ENCODE data around the gene SORCS3. TPM values are rescaled to one million over a fixed set of nuclear protein-coding genes. Genes with fewer than 3 reads are reported as not detected.

Gene SORCS3
- total RNA-seq, 1 experiment from 2014 or later = 0.04 TPM

DNA sequence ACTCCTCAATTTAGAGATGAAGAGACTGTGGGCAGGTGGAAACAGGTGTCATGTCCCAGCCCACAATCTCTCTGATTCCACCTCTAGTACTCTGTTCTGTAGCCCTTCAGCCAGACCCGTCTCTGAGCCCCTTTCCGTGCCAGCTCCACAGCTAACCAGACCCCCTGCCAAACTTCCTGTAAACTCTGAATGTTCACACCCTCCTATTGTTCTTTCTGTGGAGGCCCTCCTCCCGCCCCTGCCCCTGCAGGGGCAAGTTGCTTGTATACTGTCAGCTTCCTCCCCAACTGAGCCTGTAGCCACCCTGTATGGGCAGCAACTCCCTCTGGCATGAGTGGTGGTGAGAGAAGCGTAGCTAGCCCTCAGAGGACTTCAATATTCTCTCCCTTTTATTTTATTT is 520.7 kb downstream of the SORCS3 start:
- Mint-ChIP-seq H3K27me3 (ENCODE audit: low read depth) (no peaks in the 10 kb centered on the region; the same call in 1 of the 2 replicates), H3K4me1 (peaks cover 4 to 7% of the 10 kb centered on the region in 2 experiments), H3K9me3 (no peaks in the 10 kb centered on the region), H3K27ac (no peak overlapping the region), H3K36me3 (ENCODE audit: insufficient read depth in 1 of 3, low read depth in 3 of 3) (no peaks in the 10 kb centered on the region), H3K4me3 (no peak overlapping the region)
- Histone ChIP-seq H3K56ac (ENCODE audit: insufficient read length, low read depth, low read length) (no peak overlapping the region), H3K27me3 (ENCODE audit: insufficient read depth, low read length) (no peaks in the 10 kb centered on the region), H3K4me2 (ENCODE audit: insufficient read depth, insufficient read length, low read length) (no peak overlapping the region), H3K27ac (ENCODE audit: insufficient read length, low read depth, low read length) (no peak overlapping the region), H4K5ac (ENCODE audit: insufficient read length, low read depth, low read length) (no peak overlapping the region), H2AK5ac (ENCODE audit: insufficient read length, low read length) (no peak overlapping the region), H2BK12ac (ENCODE audit: insufficient read length, low read depth, low read length) (no peak overlapping the region), H4K20me1 (ENCODE audit: control insufficient read depth, insufficient read depth, insufficient read length) (no peaks in the 10 kb centered on the region), H3K18ac (ENCODE audit: insufficient read length, low read depth, low read length) (no peak overlapping the region), H3K23me2 (ENCODE audit: insufficient read length, low read depth, low read length, poor library complexity, severe bottlenecking) (no peaks in the 10 kb centered on the region), H3K14ac (ENCODE audit: insufficient read depth, low read length) (no peak overlapping the region), H2BK5ac (ENCODE audit: insufficient read length, low read length) (no peak overlapping the region), H2BK120ac (ENCODE audit: low read depth, low read length, poor library complexity, severe bottlenecking) (no peak overlapping the region), H3K9me3 (ENCODE audit: control insufficient read depth, low read depth, low read length) (no peaks in the 10 kb centered on the region), H3T11ph (ENCODE audit: low read length) (no peak overlapping the region), H4K8ac (replicated peaks; ENCODE audit: insufficient read length, low read depth, low read length) (no peak overlapping the region), H2AFZ (ENCODE audit: low read length) (no peak overlapping the region), H3K79me2 (ENCODE audit: insufficient read depth, low read length) (no peaks in the 10 kb centered on the region), H3K23ac (ENCODE audit: insufficient read length, low read depth, low read length) (no peak overlapping the region), H2BK20ac (ENCODE audit: low read depth, low read length, poor library complexity, severe bottlenecking) (no peak overlapping the region), H4K91ac (ENCODE audit: insufficient read length, low read depth, low read length) (no peak overlapping the region), H3K79me1 (ENCODE audit: insufficient read depth, low read depth, low read length, poor library complexity, severe bottlenecking) (no peaks in the 10 kb centered on the region), H3K4ac (ENCODE audit: low read depth, low read length) (no peak overlapping the region), H2BK15ac (ENCODE audit: low read depth, low read length) (no peak overlapping the region), H3K9ac (ENCODE audit: extremely low read depth, insufficient read length, low read length) (no peak overlapping the region), H3K4me1 (ENCODE audit: insufficient read depth, low read length) (0 out of 2 replicates have a peak, but pooled peaks cover 2% of the 10 kb centered on the region)
- DNase-seq = no peak
- no peak for TF ChIP-seq CTCF (conservative IDR thresholded peaks at IDR 0.05)
- WGBS (ENCODE audit: extremely low coverage, insufficient read length, low lambda C conversion rate) = no CpG with 5 or more reads among the region's 4 CpGs

Measured in H9 (cell line).